Cardiac muscle cell (in vitro differentiated cells and primary cell): ENCODE data around the gene ADCY3. TPM values are rescaled to one million over a fixed set of nuclear protein-coding genes. Genes with fewer than 3 reads are reported as not detected.
"Not testable (repeated sequence)": the region's sequence is repeated elsewhere in the genome, so short reads cannot be mapped to it uniquely, and the experiment has no call there.

Experiments
- DNase-seq, 2 donors: peaks; one replicate each; pipeline versions ENCODE4 v3.0.0 to v3.0.0-alpha.2; 2010 to 2017; ENCODE audit warnings: low read depth in 1 of 2, low spot score in 1 of 2
- H3K27ac ChIP-seq: fragments of 200-600 bp; sonication (generic); 2 replicates; pipeline ENCODE4 v1.5.1; 2016
- H3K27me3 ChIP-seq: fragments of 200-600 bp; sonication (generic); 2 replicates; pipeline ENCODE4 v1.6.0; 2016; ENCODE audit warnings: control low read depth
- H3K36me3 ChIP-seq: fragments of 200-600 bp; sonication (generic); 2 replicates; pipeline ENCODE4 v1.5.1; 2016; ENCODE audit warnings: control low read depth
- H3K4me1 ChIP-seq: fragments of 200-600 bp; sonication (generic); 2 replicates; pipeline ENCODE4 v1.8.1; 2017; ENCODE audit warnings: low read depth, mild to moderate bottlenecking, mixed run types
- H3K4me3 ChIP-seq: fragments of 200-600 bp; sonication (generic); 2 replicates; pipeline ENCODE4 v1.5.1; 2016; ENCODE audit warnings: mild to moderate bottlenecking
- H3K9me3 ChIP-seq: fragments of 200-600 bp; sonication (generic); 2 replicates; pipeline ENCODE4 v1.5.1; 2017; ENCODE audit warnings: low read depth, mild to moderate bottlenecking, control low read depth
- CTCF ChIP-seq: IDR thresholded peaks from 2 replicates; pipeline ENCODE4 v1.5.1; 2012; ENCODE audit warnings: low read depth, mild to moderate bottlenecking, low read length
- polyA plus RNA-seq: library from polyadenylated mRNA; unstranded; fragments of >200 nt; fragmentation: Nextera tagmentation; extraction: Ambion mirVana; gene quantifications from 2 replicates; pipeline ENCODE4 v1.2.1, GENCODE V29; 2016
- total RNA-seq: library from RNA; depleted of rRNA; stranded (reverse); fragments of >200 nt; gene quantifications from 2 replicates; pipeline ENCODE4 v1.2.3, GENCODE V29; 2016

ADCY3 gene
- total and polyA plus RNA-seq, 2 experiments from 2014 or later, result 2.3 to 9.2 TPM

GRCh38 chr2:24836206-24836605 lies 83.8 kb downstream of the ADCY3 start:
- no peak overlapping the region for H3K27ac ChIP-seq
- H3K4me1 ChIP-seq, result no peaks in the 10 kb centered on the region
- no peak for DNase-seq
- no peaks in the 10 kb centered on the region for H3K27me3 ChIP-seq
- H3K9me3 ChIP-seq, result no peaks in the 10 kb centered on the region
- no peak overlapping the region for H3K4me3 ChIP-seq
- no peak for TF ChIP-seq CTCF
- H3K36me3 ChIP-seq, result no peaks in the 10 kb centered on the region

GRCh38 chr2:24835411-24835810 lies 84.6 kb downstream of the ADCY3 start:
- H3K36me3 ChIP-seq, DNase-seq, H3K4me1 ChIP-seq, H3K9me3 ChIP-seq, H3K27ac ChIP-seq, H3K27me3 ChIP-seq, H3K4me3 ChIP-seq: not testable (repeated sequence)

- no peak for TF ChIP-seq CTCF
- Histone ChIP-seq H3K27ac (no peak overlapping the region), H3K4me3 (no peak overlapping the region), H3K27me3 (no peaks in the 10 kb centered on the region), H3K36me3 (no peaks in the 10 kb centered on the region), H3K9me3 (no peaks in the 10 kb centered on the region), H3K4me1 (no peaks in the 10 kb centered on the region)
- DNase-seq, result no peak
Measured at GRCh38 chr2:24834733-24835395, 85.2 kb downstream of the ADCY3 start.

- Histone ChIP-seq H3K27me3 (no peaks in the 10 kb centered on the region), H3K27ac (no peak overlapping the region), H3K4me3 (no peak overlapping the region), H3K4me1 (no peaks in the 10 kb centered on the region), H3K9me3 (no peaks in the 10 kb centered on the region), H3K36me3 (no peaks in the 10 kb centered on the region)
- no peak for TF ChIP-seq CTCF
- no peak for DNase-seq
Measured at GRCh38 chr2:24833821-24834732, 86.0 kb downstream of the ADCY3 start.

- DNase-seq, result no peak
- H3K36me3 ChIP-seq, result no peaks in the 10 kb centered on the region
- no peaks in the 10 kb centered on the region for H3K9me3 ChIP-seq
- H3K27ac ChIP-seq, result no peak overlapping the region
- H3K27me3 ChIP-seq, result no peaks in the 10 kb centered on the region
- no peak for TF ChIP-seq CTCF
- no peaks in the 10 kb centered on the region for H3K4me1 ChIP-seq
- no peak overlapping the region for H3K4me3 ChIP-seq
Measured at GRCh38 chr2:24832931-24833701, 86.9 kb downstream of the ADCY3 start.
